Activated naive CD4-positive, alpha-beta T cell treated with anti-CD3 and anti-CD28 coated beads, Interleukin-2, amount 50 U/mL, for 24 hours (primary cell): ENCODE data around the gene CD248.

ENCODE experiments used
- H3K27ac Mint-ChIP-seq: one replicate; pipeline ENCODE4 v1.8.0; 2021; ENCODE audit warnings: mild to moderate bottlenecking, mixed read lengths
- H3K27me3 Mint-ChIP-seq: one replicate; pipeline ENCODE4 v1.8.0; 2021; ENCODE audit warnings: mixed read lengths
- H3K36me3 Mint-ChIP-seq: one replicate; pipeline ENCODE4 v1.8.0; 2021; ENCODE audit warnings: mixed read lengths
- H3K4me1 Mint-ChIP-seq: one replicate; pipeline ENCODE4 v1.8.0; 2021; ENCODE audit warnings: mixed read lengths
- H3K4me3 Mint-ChIP-seq: one replicate; pipeline ENCODE4 v1.8.0; 2021; ENCODE audit warnings: mild to moderate bottlenecking, mixed read lengths
- H3K9me3 Mint-ChIP-seq: one replicate; pipeline ENCODE4 v1.8.0; 2021; ENCODE audit warnings: mixed read lengths

The CD248 gene

DNA sequence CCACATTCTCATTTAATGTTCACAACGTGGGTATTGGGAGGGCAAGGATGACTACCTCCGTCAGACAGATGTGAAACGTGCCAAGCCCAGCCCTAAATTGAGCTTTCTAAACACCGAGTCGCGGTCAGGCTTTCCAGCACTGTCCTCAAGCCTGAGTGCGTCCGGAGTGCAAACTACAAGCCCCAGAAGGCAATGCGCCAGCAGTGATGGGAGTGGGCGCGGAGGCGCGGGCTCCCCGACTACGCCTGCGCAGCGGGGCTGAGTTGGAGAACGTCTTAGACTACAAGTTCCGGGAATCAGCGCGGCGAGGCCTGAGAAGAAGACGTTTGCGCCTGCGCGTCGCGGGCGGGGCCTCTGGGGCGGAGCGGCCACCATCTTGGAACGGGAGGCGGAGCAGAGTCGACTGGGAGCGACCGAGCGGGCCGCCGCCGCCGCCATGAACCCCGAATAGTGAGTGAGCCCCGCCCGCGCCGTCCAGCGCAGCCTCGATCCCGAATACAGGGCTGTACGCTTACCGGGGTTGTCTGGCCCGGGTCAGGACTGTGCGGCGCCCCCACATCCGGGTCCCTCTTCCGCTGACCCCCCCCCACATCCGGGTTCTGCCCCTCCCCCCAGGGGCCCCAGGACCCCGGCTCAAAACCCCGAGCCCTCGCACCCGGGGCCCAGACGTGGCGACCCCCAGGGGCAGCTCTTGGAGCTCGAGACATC lies 48.4 kb downstream of the CD248 start, which contains the start of gene RAB1B:
TSS of gene RAB1B (plus strand) at position 396 of the 708 bp plus-strand sequence. CDS start at position 437, 41 bp downstream.
- Mint-ChIP-seq H3K4me1 (peaks cover 42% of the 10 kb centered on the region), H3K36me3 (peaks cover 6% of the 10 kb centered on the region), H3K27me3 (no peaks in the 10 kb centered on the region), H3K4me3 (peak within 1 kb of the TSS; percentile 95), H3K9me3 (no peaks in the 10 kb centered on the region), H3K27ac (peak within 1 kb of the TSS; percentile 98)

DNA sequence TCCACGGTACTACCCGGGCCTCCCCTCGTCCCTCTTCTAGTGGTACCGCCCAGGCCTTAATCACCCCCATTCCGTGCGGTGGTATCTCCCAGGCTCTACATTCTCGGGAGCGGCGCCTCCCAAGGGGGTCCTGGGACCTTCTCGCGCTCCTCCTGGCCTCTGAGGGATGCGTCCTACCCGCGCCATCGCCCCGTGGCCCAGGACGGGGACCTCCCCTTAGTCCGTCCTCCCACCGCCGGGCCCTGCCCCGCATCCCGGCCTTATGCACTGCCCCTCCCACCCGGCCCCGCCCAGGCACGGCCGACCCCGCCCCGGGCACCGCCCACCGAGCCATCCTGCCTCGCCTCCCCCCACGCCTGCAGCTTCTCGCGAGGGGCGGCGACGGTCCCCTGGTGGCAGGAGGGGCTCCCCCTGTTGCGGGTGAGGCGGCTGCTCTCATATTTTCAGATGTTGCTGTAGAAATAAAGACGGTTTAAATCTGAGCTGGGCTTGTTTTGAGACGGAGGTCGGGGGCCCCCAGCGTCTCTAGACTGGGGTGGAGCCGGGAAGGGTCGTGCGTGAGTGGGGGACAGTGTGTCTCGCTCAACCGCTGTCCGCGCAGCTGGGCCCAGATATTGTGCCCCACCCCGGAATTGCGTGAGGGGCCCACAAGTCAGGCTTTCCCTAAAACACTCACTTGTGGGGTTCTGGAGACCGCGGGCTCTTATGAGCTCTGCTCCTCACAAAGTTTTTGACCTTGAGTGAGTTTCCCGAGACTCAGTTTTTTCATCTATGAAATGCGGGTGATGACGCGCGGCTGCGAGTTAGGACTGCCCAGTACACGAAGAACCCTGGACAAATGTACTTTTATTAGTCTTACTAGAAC lies 49.2 kb downstream of the CD248 start:
- Mint-ChIP-seq H3K36me3 (peaks cover 5% of the 10 kb centered on the region), H3K9me3 (no peaks in the 10 kb centered on the region), H3K4me1 (peaks cover 40% of the 10 kb centered on the region), H3K27ac (peak overlapping the region; percentile 98), H3K27me3 (no peaks in the 10 kb centered on the region), H3K4me3 (peak overlapping the region; percentile 95)

DNA sequence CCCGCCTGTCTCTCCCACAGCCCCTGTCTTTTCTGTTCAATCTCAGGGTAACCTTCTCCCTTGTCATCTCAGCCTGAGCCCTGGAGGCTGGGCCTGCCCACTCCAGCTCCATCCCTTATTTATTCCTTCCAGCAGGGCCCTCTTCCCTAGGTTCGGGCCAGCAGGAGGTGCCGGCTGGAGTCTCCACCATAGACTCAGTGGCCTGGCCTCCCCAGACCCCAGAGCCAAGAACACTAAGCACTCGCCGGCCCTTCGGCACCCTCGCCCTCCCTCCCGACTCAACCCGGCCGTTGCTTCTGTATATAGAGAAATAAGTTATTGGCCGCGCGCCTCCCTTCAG lies 49.8 kb downstream of the CD248 start:
- Mint-ChIP-seq H3K9me3 (no peaks in the 10 kb centered on the region), H3K27ac (no peak overlapping the region), H3K27me3 (no peaks in the 10 kb centered on the region), H3K4me1 (peaks cover 36% of the 10 kb centered on the region), H3K36me3 (peaks cover 5% of the 10 kb centered on the region), H3K4me3 (peak overlapping the region; percentile 95)

GRCh38 chr11:66266378-66267038 lies 50.3 kb downstream of the CD248 start:
- Mint-ChIP-seq H3K36me3 (peaks cover 3% of the 10 kb centered on the region), H3K4me3 (peak overlapping the region; percentile 95), H3K27ac (no peak overlapping the region)

DNA sequence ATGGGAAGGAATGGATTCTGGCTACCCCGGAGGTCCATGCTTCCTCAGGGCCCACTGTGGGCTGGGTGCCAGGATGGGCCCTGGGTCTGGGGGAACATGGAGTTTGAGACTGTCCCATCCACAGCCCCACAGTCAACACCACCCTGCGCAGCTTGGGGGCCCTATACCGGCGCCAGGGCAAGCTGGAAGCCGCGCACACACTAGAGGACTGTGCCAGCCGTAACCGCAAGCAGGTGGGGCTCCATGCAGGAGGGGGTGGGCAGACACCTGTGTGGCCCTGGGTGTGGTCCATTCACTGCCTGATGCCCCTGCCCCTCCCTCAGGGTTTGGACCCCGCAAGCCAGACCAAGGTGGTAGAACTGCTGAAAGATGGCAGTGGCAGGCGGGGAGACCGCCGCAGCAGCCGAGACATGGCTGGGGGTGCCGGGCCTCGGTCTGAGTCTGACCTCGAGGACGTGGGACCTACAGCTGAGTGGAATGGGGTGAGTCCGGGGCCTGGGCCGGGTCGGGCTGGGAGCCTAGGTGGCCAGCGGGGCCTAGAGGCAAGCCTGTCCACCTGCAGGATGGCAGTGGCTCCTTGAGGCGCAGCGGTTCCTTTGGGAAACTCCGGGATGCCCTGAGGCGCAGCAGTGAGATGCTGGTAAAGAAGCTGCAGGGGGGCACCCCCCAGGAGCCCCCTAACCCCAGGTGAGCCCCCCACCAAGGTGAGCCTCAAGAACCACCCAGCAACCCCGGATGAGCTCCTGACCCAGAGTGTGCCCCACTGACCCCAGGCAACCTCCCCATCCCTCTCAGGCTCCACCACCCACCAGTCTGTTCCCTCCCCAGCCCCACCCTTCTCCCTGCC lies 51.1 kb downstream of the CD248 start:
- Mint-ChIP-seq H3K9me3 (no peaks in the 10 kb centered on the region), H3K27me3 (no peaks in the 10 kb centered on the region), H3K36me3 (peaks cover 2% of the 10 kb centered on the region), H3K4me3 (no peak overlapping the region), H3K4me1 (peaks cover 29% of the 10 kb centered on the region), H3K27ac (no peak overlapping the region)

More at GRCh38 chr11:66266378-66267038, 50.3 kb downstream of the CD248 start:
- Mint-ChIP-seq H3K9me3 (no peaks in the 10 kb centered on the region), H3K4me1 (peaks cover 31% of the 10 kb centered on the region), H3K27me3 (no peaks in the 10 kb centered on the region)

- Mint-ChIP-seq H3K27ac (no peak overlapping the region), H3K4me3 (no peak overlapping the region), H3K9me3 (no peaks in the 10 kb centered on the region), H3K4me1 (peaks cover 20% of the 10 kb centered on the region), H3K27me3 (no peaks in the 10 kb centered on the region), H3K36me3 (peaks cover 1% of the 10 kb centered on the region)
Measured at GRCh38 chr11:66264914-66265313, 51.9 kb downstream of the CD248 start.
